Measurements from ENCODE around the gene MCHR1. TPM values are rescaled to one million over a fixed set of nuclear protein-coding genes. Genes with fewer than 3 reads are reported as not detected.

The MCHR1 gene, protein sequence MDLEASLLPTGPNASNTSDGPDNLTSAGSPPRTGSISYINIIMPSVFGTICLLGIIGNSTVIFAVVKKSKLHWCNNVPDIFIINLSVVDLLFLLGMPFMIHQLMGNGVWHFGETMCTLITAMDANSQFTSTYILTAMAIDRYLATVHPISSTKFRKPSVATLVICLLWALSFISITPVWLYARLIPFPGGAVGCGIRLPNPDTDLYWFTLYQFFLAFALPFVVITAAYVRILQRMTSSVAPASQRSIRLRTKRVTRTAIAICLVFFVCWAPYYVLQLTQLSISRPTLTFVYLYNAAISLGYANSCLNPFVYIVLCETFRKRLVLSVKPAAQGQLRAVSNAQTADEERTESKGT
- not detected for total RNA-seq

DNA sequence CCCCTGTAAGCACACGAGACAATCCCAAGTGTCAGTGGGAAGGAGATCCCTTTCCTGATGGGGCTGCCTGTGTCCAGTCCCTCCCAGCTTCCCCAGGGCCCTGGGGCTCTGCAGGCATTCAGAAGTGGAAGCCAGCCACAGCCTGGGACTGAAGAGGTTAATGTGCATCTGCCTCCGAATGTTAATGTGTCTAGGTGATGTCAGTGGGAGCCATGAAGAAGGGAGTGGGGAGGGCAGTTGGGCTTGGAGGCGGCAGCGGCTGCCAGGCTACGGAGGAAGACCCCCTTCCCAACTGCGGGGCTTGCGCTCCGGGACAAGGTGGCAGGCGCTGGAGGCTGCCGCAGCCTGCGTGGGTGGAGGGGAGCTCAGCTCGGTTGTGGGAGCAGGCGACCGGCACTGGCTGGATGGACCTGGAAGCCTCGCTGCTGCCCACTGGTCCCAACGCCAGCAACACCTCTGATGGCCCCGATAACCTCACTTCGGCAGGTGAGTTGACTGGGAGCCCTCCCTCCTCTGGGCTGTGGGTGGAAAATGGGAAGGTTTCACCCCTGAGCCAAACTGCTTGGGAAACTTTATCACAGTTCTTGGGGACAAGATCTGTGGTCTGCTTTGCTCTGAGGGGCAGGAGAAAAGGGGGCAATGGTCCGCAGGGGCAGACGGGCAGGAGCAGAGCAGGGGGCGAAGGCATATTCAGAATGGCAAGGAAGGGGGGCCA lies at the start of gene MCHR1:
Gene MCHR1, plus strand, starts transcription at position 236 of the 715 bp plus-strand sequence. Its CDS starts 169 bp downstream, at position 405.
- CTCF ChIA-PET: interaction anchor here (0.6 kb wide), 1 partner anchor 33 kb away, joined by 3 read pairs; no protein-coding TSS in a partner anchor
- POLR2A ChIA-PET: no interaction called here

GRCh38 chr22:40631925-40632324 lies 47.4 kb upstream of the MCHR1 start:
- POLR2A ChIA-PET: interaction anchor here (0.7 to 1.0 kb wide), 2 partner anchors 51 to 958 kb away, joined by 3 read pairs; partner anchors contain the start of gene PMM1
- CTCF ChIA-PET: interaction anchor here (0.6 kb wide), 1 partner anchor 93 kb away, joined by 3 read pairs; no protein-coding TSS in a partner anchor

DNA sequence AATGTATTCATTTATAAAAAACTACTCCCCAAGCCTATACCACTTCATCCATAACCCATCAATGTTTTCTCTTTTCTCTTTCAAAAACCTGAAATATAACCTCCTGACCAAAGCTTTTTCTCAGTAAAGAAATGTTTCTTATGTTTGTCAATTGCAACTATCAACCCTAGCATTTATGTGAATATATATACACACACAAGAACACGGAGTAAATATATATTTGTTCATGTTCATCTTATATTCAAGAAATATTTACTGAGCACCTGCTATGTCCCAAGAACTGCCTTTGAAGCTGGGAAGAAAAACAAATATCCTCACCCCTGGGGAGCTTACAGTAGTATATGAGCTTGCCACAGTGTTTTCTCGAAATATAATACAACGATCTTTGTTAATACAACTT lies 46.2 kb upstream of the MCHR1 start:
- CTCF ChIA-PET: interaction anchor here (0.7 to 1.7 kb wide), 2 partner anchors 196 to 354 kb away, joined by 3 to 4 read pairs; no protein-coding TSS in a partner anchor

DNA sequence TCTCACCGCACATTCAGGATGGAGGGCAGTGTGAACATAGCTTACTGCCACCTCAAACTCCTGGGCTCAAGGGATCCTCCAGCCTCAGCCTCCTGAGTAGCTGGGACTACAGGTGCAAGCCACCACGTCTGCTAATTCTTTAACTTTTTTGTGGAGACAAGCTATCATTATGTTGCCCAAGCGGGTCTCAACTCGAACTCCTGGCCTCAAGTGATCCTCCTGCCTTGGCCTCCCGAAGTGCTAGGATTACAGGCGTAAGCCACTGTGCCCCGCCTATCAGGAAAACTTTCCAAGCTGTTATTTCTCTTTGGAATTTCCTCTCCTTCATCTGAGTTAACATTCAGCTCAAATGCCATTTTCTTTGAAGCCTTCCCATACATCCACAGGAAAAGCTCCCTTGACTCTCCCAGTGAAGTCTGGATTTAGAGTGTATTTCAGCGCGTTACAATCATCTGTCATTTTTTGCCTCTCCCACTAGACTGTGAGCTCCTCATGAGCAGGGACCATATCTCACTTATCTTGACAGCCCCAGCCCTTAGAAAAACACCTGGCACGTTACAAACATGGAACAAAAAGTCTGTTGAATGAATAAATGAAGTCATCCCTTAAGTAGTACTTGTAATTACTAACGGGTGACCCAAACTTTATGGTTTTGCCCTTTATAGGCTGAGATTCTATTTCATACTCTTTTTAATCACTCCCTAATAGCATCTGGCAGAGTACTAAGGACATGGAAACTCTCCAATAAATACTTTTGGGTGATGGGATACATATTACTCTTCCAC lies 45.0 kb upstream of the MCHR1 start:
- CTCF ChIA-PET: interaction anchor here (0.5 to 1.7 kb wide), 3 partner anchors 11 to 281 kb away, joined by 3 to 6 read pairs (median 4); no protein-coding TSS in a partner anchor
- POLR2A ChIA-PET: interaction anchor here (0.6 to 0.7 kb wide), 3 partner anchors 16 to 587 kb away, joined by 3 to 4 read pairs (median 4); no protein-coding TSS in a partner anchor

More for the DNA sequence above, 46.2 kb upstream of the MCHR1 start:
- POLR2A ChIA-PET: no interaction called here

DNA sequence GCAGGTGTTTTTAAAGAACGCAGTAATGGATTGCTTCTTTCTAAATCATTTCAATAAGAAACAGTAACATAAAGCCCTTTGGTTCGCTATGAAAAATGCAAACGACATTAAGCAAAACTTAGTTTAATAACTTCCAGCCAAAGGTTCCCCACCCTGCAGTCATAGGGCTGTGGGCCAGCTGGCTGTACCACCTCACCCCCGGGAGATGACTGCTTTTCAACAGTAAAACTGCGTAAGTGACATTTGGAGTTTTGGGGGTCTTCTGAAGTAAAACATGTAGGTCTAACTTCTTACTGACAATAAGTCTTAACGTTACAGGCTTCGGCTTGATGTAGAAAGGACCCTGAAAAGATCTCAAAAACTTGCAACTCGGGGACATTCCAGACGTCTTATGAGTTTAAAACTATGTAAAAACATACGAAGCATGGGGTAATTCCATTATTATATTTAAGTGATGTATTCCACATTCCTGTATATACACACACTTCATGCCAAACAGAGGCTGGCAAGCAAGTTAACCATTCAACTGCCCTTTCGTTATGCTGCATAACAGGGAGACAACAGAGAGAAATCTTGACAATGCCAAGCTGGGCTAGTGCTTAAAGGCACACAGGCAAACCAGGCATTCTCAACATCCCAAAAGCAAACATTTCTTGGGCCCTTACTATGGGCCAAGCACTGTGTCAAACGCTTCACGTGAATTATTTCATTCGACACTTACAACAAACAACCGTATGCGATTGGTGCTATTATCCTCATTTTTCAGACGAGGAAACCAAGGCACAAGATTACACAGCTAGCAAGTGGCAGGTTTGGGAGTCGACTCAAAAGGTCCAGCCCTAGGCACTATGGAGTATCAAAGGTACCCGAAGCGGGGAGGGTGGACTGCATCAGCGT lies 44.0 kb upstream of the MCHR1 start:
- CTCF ChIA-PET: interaction anchor here (1.6 to 2.9 kb wide), 2 partner anchors 10 to 11 kb away, joined by 6 to 23 read pairs; no protein-coding TSS in a partner anchor
- POLR2A ChIA-PET: interaction anchor here (0.6 kb wide), 1 partner anchor 588 kb away, joined by 4 read pairs; no protein-coding TSS in a partner anchor

DNA sequence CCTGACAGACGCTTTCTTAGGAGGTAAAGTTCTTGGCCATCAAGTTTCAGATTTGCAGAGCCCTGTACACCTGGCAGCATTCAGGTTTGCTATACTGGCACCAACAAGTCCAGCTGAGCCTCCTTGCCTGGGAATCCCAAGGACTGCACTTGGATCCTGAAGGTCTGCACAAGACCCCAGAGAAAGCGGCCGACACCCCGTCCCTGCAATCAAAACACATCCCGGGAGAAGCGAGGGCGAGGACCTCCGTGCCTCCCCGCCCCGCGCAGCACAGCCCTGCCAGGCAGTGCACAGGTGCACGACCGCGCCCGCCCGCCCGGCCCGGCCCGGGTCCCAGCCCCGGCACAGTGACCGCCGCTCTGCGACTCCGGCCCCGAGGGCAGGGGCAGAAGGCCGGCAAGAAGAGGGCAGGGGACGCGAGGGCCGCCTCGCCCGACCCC lies 43.3 kb upstream of the MCHR1 start:
- ChIA-PET CTCF (interaction anchor here (2.9 kb wide), 1 partner anchor 10 kb away, joined by 23 read pairs; no protein-coding TSS in a partner anchor), POLR2A (interaction anchor here (1.0 kb wide), 1 partner anchor 237 kb away, joined by 3 read pairs; no protein-coding TSS in a partner anchor)

GRCh38 chr22:40636380-40637182 lies 42.7 kb upstream of the MCHR1 start, which contains the start of gene MRTFA:
TSS of gene MRTFA (minus strand) at chr22:40636719.
- CTCF ChIA-PET: interaction anchor here (0.7 to 2.9 kb wide), 5 partner anchors 10 to 262 kb away, joined by 3 to 23 read pairs (median 4); no protein-coding TSS in a partner anchor

GRCh38 chr22:40637183-40638150 lies 41.8 kb upstream of the MCHR1 start:
- POLR2A ChIA-PET: interaction anchor here (0.5 to 1.0 kb wide), 4 partner anchors 9 to 120 kb away, joined by 3 read pairs; no protein-coding TSS in a partner anchor

More at GRCh38 chr22:40636380-40637182, 42.7 kb upstream of the MCHR1 start, which contains the start of gene MRTFA:
- POLR2A ChIA-PET: interaction anchor here (0.8 to 1.0 kb wide), 4 partner anchors 8 to 237 kb away, joined by 3 read pairs; no protein-coding TSS in a partner anchor

DNA sequence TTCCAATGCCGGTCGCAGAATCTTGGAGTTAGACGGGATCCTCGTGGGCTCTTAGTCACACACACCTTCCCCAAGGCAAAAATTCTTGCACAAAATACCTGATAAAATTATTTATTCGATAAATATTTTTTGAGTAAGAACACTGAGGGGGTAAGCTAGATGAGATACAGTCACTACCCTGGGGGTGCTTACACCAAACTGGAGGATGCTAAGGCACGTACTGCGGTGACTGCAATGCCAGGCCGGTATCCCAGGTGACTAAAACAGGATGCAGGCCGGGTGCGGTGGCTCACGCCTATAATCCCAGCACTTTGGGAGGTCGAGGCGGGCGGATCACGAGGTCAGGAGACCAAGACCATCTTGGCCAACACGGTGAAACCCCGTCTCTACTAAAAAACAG lies 41.0 kb upstream of the MCHR1 start:
- ChIA-PET POLR2A (no interaction called here), CTCF (interaction anchor here (0.5 to 2.9 kb wide), 5 partner anchors 8 to 202 kb away, joined by 3 to 23 read pairs (median 3); no protein-coding TSS in a partner anchor)

More at GRCh38 chr22:40637183-40638150, 41.8 kb upstream of the MCHR1 start:
- CTCF ChIA-PET: interaction anchor here (0.7 to 2.9 kb wide), 5 partner anchors 8 to 261 kb away, joined by 3 to 23 read pairs (median 4); no protein-coding TSS in a partner anchor

GRCh38 chr22:40641269-40641668 lies 38.0 kb upstream of the MCHR1 start:
- CTCF ChIA-PET: interaction anchor here (1.1 to 1.7 kb wide), 2 partner anchors 10 to 204 kb away, joined by 4 to 7 read pairs; no protein-coding TSS in a partner anchor
- POLR2A ChIA-PET: no interaction called here

DNA sequence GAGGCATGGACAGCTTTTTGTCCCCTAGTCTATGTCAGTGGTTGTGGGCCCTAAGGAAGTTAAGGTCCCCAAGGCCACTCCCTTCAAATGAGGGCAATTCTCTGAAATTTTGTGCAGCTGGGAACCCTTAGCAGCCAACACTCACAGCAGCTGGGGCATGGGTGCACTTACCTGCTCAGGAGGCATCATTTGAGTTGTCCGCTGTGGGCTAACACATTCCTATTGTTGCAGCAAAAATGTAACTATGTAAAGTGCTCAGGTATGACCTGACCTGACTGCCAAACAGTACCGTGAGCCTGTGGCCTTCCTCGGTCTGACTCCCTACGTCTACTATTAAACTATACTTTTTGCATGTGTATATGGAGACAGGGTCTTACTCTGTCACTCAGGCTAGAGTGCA lies 37.0 kb upstream of the MCHR1 start:
- ChIA-PET POLR2A (interaction anchor here (0.6 kb wide), 1 partner anchor 62 kb away, joined by 3 read pairs; no protein-coding TSS in a partner anchor), CTCF (interaction anchor here (1.1 to 1.7 kb wide), 2 partner anchors 9 to 205 kb away, joined by 4 to 7 read pairs; no protein-coding TSS in a partner anchor)

- ChIA-PET CTCF (interaction anchor here (0.5 to 3.2 kb wide), 25 partner anchors 9 to 1107 kb away, joined by 3 to 24 read pairs (median 4); partner anchors contain the start of gene MRTFA), POLR2A (no interaction called here)
These were observed 33.6 kb upstream of the MCHR1 start for GRCh38 chr22:40645579-40646197.

- ChIA-PET CTCF (interaction anchor here (0.7 to 3.2 kb wide), 4 partner anchors 122 to 212 kb away, joined by 3 to 24 read pairs (median 4); no protein-coding TSS in a partner anchor), POLR2A (no interaction called here)
These were observed 30.9 kb upstream of the MCHR1 start for GRCh38 chr22:40648386-40648785.

DNA sequence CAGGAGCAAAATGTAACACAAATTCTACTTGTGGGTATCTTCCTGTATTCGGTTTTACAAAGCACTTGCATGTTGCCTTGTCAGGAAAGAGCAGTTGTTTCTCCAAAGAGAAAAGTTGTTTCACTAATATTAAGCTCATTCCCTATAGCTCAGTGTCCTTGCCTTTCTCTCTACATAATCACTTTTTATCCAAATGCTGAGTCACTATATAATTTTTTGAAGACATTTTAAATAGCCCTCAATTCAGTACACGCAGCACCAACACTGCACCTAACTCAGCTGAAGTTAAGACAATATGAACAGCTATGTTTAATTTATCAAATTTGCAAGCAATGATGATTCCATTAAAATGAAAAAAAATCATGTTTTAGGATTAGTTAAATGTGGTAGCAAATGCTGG lies 28.2 kb upstream of the MCHR1 start:
- POLR2A ChIA-PET: interaction anchor here (0.8 kb wide), 1 partner anchor 61 kb away, joined by 4 read pairs; no protein-coding TSS in a partner anchor
- CTCF ChIA-PET: interaction anchor here (1.2 to 1.7 kb wide), 2 partner anchors 9 to 117 kb away, joined by 4 read pairs; no protein-coding TSS in a partner anchor

All from activated CD8-positive, alpha-beta memory T cell treated with anti-CD3 and anti-CD28 coated beads for 36 hours (primary cell).